ENCODE measurements around the gene COX7C. TPM values are rescaled to one million over a fixed set of nuclear protein-coding genes. Genes with fewer than 3 reads are reported as not detected.

COX7C gene
- total and polyA plus RNA-seq, 2 experiments from 2014 or later = 842 to 4,717 TPM

DNA sequence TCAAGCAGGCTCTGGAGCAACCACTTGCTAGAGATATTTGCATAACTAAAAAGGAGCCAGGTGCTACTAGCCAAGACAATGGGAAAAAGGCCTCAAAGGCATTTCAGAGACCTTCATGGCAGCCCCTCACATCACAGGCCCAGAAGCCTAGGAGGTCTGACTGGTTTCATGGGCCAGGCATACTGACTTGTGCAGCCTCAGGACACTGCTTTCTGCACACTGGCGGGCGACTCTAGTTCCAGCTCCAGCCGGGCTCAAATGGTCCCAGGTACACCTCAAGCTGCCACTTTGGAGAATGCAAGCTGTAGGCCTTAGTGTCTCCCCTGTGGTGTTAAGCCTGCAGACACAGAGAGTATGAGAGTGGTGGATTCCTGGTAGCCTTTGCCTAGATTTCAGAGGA lies 27.1 kb downstream of the COX7C start:
- no peak overlapping the region for H2AFZ ChIP-seq
- no peaks in the 10 kb centered on the region for H3K9me2 ChIP-seq (ENCODE audit: insufficient read depth)
- H3F3A ChIP-seq (replicated peaks; ENCODE audit: low read depth) = no peaks in the 10 kb centered on the region; the same call in 1 of the 2 replicates
- Mint-ChIP-seq H3K27ac (peak overlapping the region; percentile 93), H3K4me1 (peaks cover 67% of the 10 kb centered on the region), H3K36me3 (ENCODE audit: low read depth) (no peaks in the 10 kb centered on the region), H3K4me3 (peak overlapping the region; percentile 9; the same call in 1 of the 3 replicates), H3K27me3 (ENCODE audit: insufficient read depth, low read depth, poor library complexity) (peaks cover 3% of the 10 kb centered on the region), H3K9me3 (no peaks in the 10 kb centered on the region)
- TF ChIP-seq JUNB (IDR thresholded peaks at IDR 0.05; ENCODE audit: unreplicated experiment) (no peak), CREB1 (CRISPR knock-in tag; IDR thresholded peaks at IDR 0.05; ENCODE audit: low read depth) (peak; percentile 23; the same call in 1 of the 2 replicates), POLR2AphosphoS5 (IDR thresholded peaks at IDR 0.05; ENCODE audit: low read depth) (0 out of 2 replicates have a peak, but pooled peaks have one; percentile 19), ZNF114 (CRISPR knock-in tag; IDR thresholded peaks at IDR 0.05) (peak; percentile 87), NANOG (IDR thresholded peaks at IDR 0.05; ENCODE audit: borderline replicate concordance) (0 out of 2 replicates have a peak, but pooled peaks have one; percentile 59)
- TF ChIP-seq, protein P1, sequence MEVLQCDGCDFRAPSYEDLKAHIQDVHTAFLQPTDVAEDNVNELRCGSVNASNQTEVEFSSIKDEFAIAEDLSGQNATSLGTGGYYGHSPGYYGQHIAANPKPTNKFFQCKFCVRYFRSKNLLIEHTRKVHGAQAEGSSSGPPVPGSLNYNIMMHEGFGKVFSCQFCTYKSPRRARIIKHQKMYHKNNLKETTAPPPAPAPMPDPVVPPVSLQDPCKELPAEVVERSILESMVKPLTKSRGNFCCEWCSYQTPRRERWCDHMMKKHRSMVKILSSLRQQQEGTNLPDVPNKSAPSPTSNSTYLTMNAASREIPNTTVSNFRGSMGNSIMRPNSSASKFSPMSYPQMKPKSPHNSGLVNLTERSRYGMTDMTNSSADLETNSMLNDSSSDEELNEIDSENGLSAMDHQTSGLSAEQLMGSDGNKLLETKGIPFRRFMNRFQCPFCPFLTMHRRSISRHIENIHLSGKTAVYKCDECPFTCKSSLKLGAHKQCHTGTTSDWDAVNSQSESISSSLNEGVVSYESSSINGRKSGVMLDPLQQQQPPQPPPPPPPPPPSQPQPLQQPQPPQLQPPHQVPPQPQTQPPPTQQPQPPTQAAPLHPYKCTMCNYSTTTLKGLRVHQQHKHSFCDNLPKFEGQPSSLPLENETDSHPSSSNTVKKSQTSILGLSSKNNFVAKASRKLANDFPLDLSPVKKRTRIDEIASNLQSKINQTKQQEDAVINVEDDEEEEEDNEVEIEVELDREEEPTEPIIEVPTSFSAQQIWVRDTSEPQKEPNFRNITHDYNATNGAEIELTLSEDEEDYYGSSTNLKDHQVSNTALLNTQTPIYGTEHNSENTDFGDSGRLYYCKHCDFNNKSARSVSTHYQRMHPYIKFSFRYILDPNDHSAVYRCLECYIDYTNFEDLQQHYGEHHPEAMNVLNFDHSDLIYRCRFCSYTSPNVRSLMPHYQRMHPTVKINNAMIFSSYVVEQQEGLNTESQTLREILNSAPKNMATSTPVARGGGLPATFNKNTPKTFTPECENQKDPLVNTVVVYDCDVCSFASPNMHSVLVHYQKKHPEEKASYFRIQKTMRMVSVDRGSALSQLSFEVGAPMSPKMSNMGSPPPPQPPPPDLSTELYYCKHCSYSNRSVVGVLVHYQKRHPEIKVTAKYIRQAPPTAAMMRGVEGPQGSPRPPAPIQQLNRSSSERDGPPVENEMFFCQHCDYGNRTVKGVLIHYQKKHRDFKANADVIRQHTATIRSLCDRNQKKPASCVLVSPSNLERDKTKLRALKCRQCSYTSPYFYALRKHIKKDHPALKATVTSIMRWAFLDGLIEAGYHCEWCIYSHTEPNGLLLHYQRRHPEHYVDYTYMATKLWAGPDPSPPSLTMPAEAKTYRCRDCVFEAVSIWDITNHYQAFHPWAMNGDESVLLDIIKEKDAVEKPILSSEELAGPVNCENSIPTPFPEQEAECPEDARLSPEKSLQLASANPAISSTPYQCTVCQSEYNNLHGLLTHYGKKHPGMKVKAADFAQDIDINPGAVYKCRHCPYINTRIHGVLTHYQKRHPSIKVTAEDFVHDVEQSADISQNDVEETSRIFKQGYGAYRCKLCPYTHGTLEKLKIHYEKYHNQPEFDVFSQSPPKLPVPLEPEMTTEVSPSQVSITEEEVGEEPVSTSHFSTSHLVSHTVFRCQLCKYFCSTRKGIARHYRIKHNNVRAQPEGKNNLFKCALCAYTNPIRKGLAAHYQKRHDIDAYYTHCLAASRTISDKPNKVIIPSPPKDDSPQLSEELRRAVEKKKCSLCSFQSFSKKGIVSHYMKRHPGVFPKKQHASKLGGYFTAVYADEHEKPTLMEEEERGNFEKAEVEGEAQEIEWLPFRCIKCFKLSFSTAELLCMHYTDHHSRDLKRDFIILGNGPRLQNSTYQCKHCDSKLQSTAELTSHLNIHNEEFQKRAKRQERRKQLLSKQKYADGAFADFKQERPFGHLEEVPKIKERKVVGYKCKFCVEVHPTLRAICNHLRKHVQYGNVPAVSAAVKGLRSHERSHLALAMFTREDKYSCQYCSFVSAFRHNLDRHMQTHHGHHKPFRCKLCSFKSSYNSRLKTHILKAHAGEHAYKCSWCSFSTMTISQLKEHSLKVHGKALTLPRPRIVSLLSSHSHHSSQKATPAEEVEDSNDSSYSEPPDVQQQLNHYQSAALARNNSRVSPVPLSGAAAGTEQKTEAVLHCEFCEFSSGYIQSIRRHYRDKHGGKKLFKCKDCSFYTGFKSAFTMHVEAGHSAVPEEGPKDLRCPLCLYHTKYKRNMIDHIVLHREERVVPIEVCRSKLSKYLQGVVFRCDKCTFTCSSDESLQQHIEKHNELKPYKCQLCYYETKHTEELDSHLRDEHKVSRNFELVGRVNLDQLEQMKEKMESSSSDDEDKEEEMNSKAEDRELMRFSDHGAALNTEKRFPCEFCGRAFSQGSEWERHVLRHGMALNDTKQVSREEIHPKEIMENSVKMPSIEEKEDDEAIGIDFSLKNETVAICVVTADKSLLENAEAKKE (CRISPR knock-in tag; IDR thresholded peaks at IDR 0.05) = peak; percentile 96
- peak overlapping the region; percentile 58 for H3K4me2 ChIP-seq
- no peaks in the 10 kb centered on the region for H3K27me3 ChIP-seq (ENCODE audit: insufficient read depth)
- DNase-seq (ENCODE audit: low spot score) = peak; percentile 77
- H3K79me2 ChIP-seq (replicated peaks; ENCODE audit: insufficient read depth) = no peaks in the 10 kb centered on the region
- H3K27ac ChIP-seq (ENCODE audit: low read depth) = peak overlapping the region; percentile 97
- ATAC-seq = peak; percentile 85
- no peak overlapping the region; the same call in 1 of the 2 replicates for H3K4me3 ChIP-seq
- H3K36me3 ChIP-seq (ENCODE audit: insufficient read depth) = no peaks in the 10 kb centered on the region
- H3K4me1 ChIP-seq (ENCODE audit: insufficient read depth) = peaks cover 83% of the 10 kb centered on the region
- no peaks in the 10 kb centered on the region for H4K20me1 ChIP-seq (replicated peaks; ENCODE audit: insufficient read depth)

GRCh38 chr5:86645885-86646284 lies 28.1 kb downstream of the COX7C start:
- Mint-ChIP-seq H3K27ac (peak overlapping the region; percentile 93), H3K4me3 (no peak overlapping the region; the same call in 2 of the 3 replicates), H3K27me3 (ENCODE audit: insufficient read depth, low read depth, poor library complexity) (peaks cover 3% of the 10 kb centered on the region), H3K4me1 (peaks cover 66% of the 10 kb centered on the region), H3K36me3 (ENCODE audit: low read depth) (no peaks in the 10 kb centered on the region), H3K9me3 (no peaks in the 10 kb centered on the region)
- Histone ChIP-seq H3K4me1 (ENCODE audit: insufficient read depth) (peaks cover 80% of the 10 kb centered on the region), H3K79me2 (replicated peaks; ENCODE audit: insufficient read depth) (no peaks in the 10 kb centered on the region), H3K36me3 (ENCODE audit: insufficient read depth) (no peaks in the 10 kb centered on the region), H3F3A (replicated peaks; ENCODE audit: low read depth) (no peaks in the 10 kb centered on the region; the same call in 1 of the 2 replicates), H3K27me3 (ENCODE audit: insufficient read depth) (no peaks in the 10 kb centered on the region), H4K20me1 (replicated peaks; ENCODE audit: insufficient read depth) (no peaks in the 10 kb centered on the region), H2AFZ (no peak overlapping the region), H3K4me2 (peak overlapping the region; percentile 58), H3K4me3 (peak overlapping the region; percentile 13; the same call in 1 of the 2 replicates), H3K27ac (ENCODE audit: low read depth) (peak overlapping the region; percentile 97), H3K9me2 (ENCODE audit: insufficient read depth) (no peaks in the 10 kb centered on the region)
- no peak for DNase-seq (ENCODE audit: low spot score)
- no peak for TF ChIP-seq REST (IDR thresholded peaks at IDR 0.05; ENCODE audit: unreplicated experiment)
- TF ChIP-seq POLR2AphosphoS5 (IDR thresholded peaks at IDR 0.05; ENCODE audit: low read depth) = peak; percentile 49; the same call in 1 of the 2 replicates
- ATAC-seq = peak; percentile 47
